H9 (cell line): ENCODE measurements around the gene IDH2. TPM values are rescaled to one million over a fixed set of nuclear protein-coding genes. Genes with fewer than 3 reads are reported as not detected.

Experiments used
- DNase-seq: peaks from one replicate; pipeline ENCODE4 v3.0.0-alpha.2; 2017
- H2AFZ ChIP-seq: one replicate; pipeline ENCODE4 v1.6.1; 2013; ENCODE audit warnings: mild to moderate bottlenecking, low read length, control low read depth, moderate library complexity
- H2AK5ac ChIP-seq: 2 replicates; pipeline ENCODE4 v1.6.1; 2013; ENCODE audit warnings: low read length, control low read depth, mixed read lengths; ENCODE audit not compliant: insufficient read length
- H2BK120ac ChIP-seq: one replicate; pipeline ENCODE4 v1.6.1; 2013; ENCODE audit warnings: low read depth, mild to moderate bottlenecking, low read length, control low read depth, inconsistent platforms; ENCODE audit not compliant: poor library complexity, severe bottlenecking
- H2BK12ac ChIP-seq: 2 replicates; pipeline ENCODE4 v1.6.1; 2013; ENCODE audit warnings: low read length, control low read depth, mixed read lengths, low read depth; ENCODE audit not compliant: insufficient read length
- H2BK15ac ChIP-seq: 2 replicates; pipeline ENCODE4 v1.6.1; 2013; ENCODE audit warnings: low read depth, low read length, control low read depth
- H2BK20ac ChIP-seq: one replicate; pipeline ENCODE4 v1.6.1; 2013; ENCODE audit warnings: low read depth, mild to moderate bottlenecking, low read length, control low read depth, inconsistent platforms; ENCODE audit not compliant: poor library complexity, severe bottlenecking
- H2BK5ac ChIP-seq: 2 replicates; pipeline ENCODE4 v1.6.1; 2013; ENCODE audit warnings: low read length, control low read depth, mixed read lengths; ENCODE audit not compliant: insufficient read length
- H3K14ac ChIP-seq: 2 replicates; pipeline ENCODE4 v1.6.1; 2013; ENCODE audit warnings: low read length, control low read depth; ENCODE audit not compliant: insufficient read depth
- H3K18ac ChIP-seq: 2 replicates; pipeline ENCODE4 v1.6.1; 2013; ENCODE audit warnings: low read depth, mild to moderate bottlenecking, mixed read lengths, low read length, control low read depth; ENCODE audit not compliant: insufficient read length
- H3K23ac ChIP-seq: 2 replicates; pipeline ENCODE4 v1.6.1; 2013; ENCODE audit warnings: low read length, control low read depth, mixed read lengths, low read depth; ENCODE audit not compliant: insufficient read length
- H3K23me2 ChIP-seq: 2 replicates; pipeline ENCODE4 v1.6.1; 2013; ENCODE audit warnings: low read depth, mild to moderate bottlenecking, mixed read lengths, low read length, control low read depth; ENCODE audit not compliant: insufficient read length, poor library complexity, severe bottlenecking
- H3K27ac ChIP-seq: 2 replicates; pipeline ENCODE4 v1.5.1; 2013; ENCODE audit warnings: low read length, control low read depth, mixed read lengths, low read depth; ENCODE audit not compliant: insufficient read length
- H3K27me3 ChIP-seq: 2 replicates; pipeline ENCODE4 v1.6.1; 2013; ENCODE audit warnings: low read length, control low read depth, inconsistent platforms; ENCODE audit not compliant: insufficient read depth
- H3K4ac ChIP-seq: 2 replicates; pipeline ENCODE4 v1.6.1; 2013; ENCODE audit warnings: low read depth, mild to moderate bottlenecking, control low read depth, inconsistent platforms, low read length, moderate library complexity
- H3K4me1 ChIP-seq: 2 replicates; pipeline ENCODE4 v1.6.1; 2013; ENCODE audit warnings: low read length, control low read depth, inconsistent platforms; ENCODE audit not compliant: insufficient read depth
- H3K4me2 ChIP-seq: 2 replicates; pipeline ENCODE4 v1.6.1; 2013; ENCODE audit warnings: low read length, control low read depth, mixed read lengths; ENCODE audit not compliant: insufficient read length, insufficient read depth
- H3K56ac ChIP-seq: 2 replicates; pipeline ENCODE4 v1.6.1; 2013; ENCODE audit warnings: low read depth, mild to moderate bottlenecking, mixed read lengths, low read length, control low read depth; ENCODE audit not compliant: insufficient read length
- H3K79me1 ChIP-seq: 2 replicates; pipeline ENCODE4 v1.6.1; 2013; ENCODE audit warnings: low read depth, mild to moderate bottlenecking, moderate library complexity, low read length, control low read depth, inconsistent platforms; ENCODE audit not compliant: insufficient read depth, poor library complexity, severe bottlenecking
- H3K79me2 ChIP-seq: 2 replicates; pipeline ENCODE4 v1.6.1; 2013; ENCODE audit warnings: low read length, control low read depth, inconsistent platforms; ENCODE audit not compliant: insufficient read depth
- H3K9ac ChIP-seq: 2 replicates; pipeline ENCODE4 v1.6.1; 2013; ENCODE audit warnings: low read length, control low read depth, mixed read lengths; ENCODE audit not compliant: insufficient read length; ENCODE audit errors: extremely low read depth
- H3K9me3 ChIP-seq: one replicate; pipeline ENCODE4 v1.6.1; 2013; ENCODE audit warnings: low read depth, low read length, inconsistent platforms; ENCODE audit not compliant: control insufficient read depth
- H3T11ph ChIP-seq: one replicate; pipeline ENCODE4 v1.6.1; 2013; ENCODE audit warnings: mild to moderate bottlenecking, low read length, control low read depth, inconsistent platforms
- H4K20me1 ChIP-seq: one replicate; pipeline ENCODE4 v1.6.1; 2013; ENCODE audit not compliant: control insufficient read depth, insufficient read length, insufficient read depth
- H4K5ac ChIP-seq: 2 replicates; pipeline ENCODE4 v1.6.1; 2013; ENCODE audit warnings: low read depth, mild to moderate bottlenecking, mixed read lengths, low read length, control low read depth; ENCODE audit not compliant: insufficient read length
- H4K8ac ChIP-seq: replicated peaks from 2 replicates; pipeline ENCODE4 v1.6.1; 2013; ENCODE audit warnings: low read length, control low read depth, mixed read lengths, low read depth; ENCODE audit not compliant: insufficient read length
- H4K91ac ChIP-seq: 2 replicates; pipeline ENCODE4 v1.6.1; 2013; ENCODE audit warnings: low read depth, mild to moderate bottlenecking, moderate library complexity, mixed read lengths, low read length, control low read depth; ENCODE audit not compliant: insufficient read length
- H3K27ac Mint-ChIP-seq, 3 experiments: 2 replicates in 2 of 3; 3 replicates in 1 of 3; pipeline ENCODE4 v1.8.0; 2020 to 2021; ENCODE audit warnings: mixed read lengths in 3 of 3, mild to moderate bottlenecking in 1 of 3, moderate library complexity in 1 of 3
- H3K27me3 Mint-ChIP-seq: 2 replicates; pipeline ENCODE4 v1.8.0; 2021; ENCODE audit warnings: low read depth, mild to moderate bottlenecking, moderate library complexity, mixed read lengths
- H3K36me3 Mint-ChIP-seq, 3 experiments: 2 replicates in 2 of 3; 3 replicates in 1 of 3; pipeline ENCODE4 v1.8.0; 2020 to 2021; ENCODE audit warnings: low read depth in 3 of 3, mixed read lengths in 3 of 3; ENCODE audit not compliant: insufficient read depth in 1 of 3
- H3K4me1 Mint-ChIP-seq, 2 experiments: 2 replicates each; pipeline ENCODE4 v1.8.0; 2020; ENCODE audit warnings: mixed read lengths in 2 of 2
- H3K4me3 Mint-ChIP-seq, 2 experiments: 2 replicates in 1 of 2; 3 replicates in 1 of 2; pipeline ENCODE4 v1.8.0; 2020 to 2021; ENCODE audit warnings: mild to moderate bottlenecking in 2 of 2, mixed read lengths in 2 of 2, moderate library complexity in 1 of 2
- H3K9me3 Mint-ChIP-seq, 2 experiments: 2 replicates in 1 of 2; 3 replicates in 1 of 2; pipeline ENCODE4 v1.8.0; 2020; ENCODE audit warnings: mild to moderate bottlenecking in 2 of 2, mixed read lengths in 2 of 2, moderate library complexity in 1 of 2
- WGBS: extraction: QIAGEN DNeasy Blood & Tissue Kit; methylation state at CpG from one replicate; pipeline ENCODE4 v1.1.7; 2013; ENCODE audit warnings: missing lambda C conversion rate, low lambda C conversion rate, mixed read lengths; ENCODE audit not compliant: insufficient read length; ENCODE audit errors: extremely low coverage; 5-methylcytosine and 5-hydroxymethylcytosine counted together
- total RNA-seq: library from RNA; stranded (reverse); gene quantifications from 2 replicates; pipeline ENCODE4 v1.2.1, GENCODE V29; 2021
- TF ChIP-seq, protein P1 (sequence below): fragments of 200-600 bp; sonication (generic); conservative IDR thresholded peaks from 3 replicates; pipeline ENCODE4 v1.8.0; 2021; ENCODE audit warnings: antibody characterized with exemption, mild to moderate bottlenecking

IDH2 gene
- total RNA-seq, 1 experiment from 2014 or later, result 57.7 TPM

DNA sequence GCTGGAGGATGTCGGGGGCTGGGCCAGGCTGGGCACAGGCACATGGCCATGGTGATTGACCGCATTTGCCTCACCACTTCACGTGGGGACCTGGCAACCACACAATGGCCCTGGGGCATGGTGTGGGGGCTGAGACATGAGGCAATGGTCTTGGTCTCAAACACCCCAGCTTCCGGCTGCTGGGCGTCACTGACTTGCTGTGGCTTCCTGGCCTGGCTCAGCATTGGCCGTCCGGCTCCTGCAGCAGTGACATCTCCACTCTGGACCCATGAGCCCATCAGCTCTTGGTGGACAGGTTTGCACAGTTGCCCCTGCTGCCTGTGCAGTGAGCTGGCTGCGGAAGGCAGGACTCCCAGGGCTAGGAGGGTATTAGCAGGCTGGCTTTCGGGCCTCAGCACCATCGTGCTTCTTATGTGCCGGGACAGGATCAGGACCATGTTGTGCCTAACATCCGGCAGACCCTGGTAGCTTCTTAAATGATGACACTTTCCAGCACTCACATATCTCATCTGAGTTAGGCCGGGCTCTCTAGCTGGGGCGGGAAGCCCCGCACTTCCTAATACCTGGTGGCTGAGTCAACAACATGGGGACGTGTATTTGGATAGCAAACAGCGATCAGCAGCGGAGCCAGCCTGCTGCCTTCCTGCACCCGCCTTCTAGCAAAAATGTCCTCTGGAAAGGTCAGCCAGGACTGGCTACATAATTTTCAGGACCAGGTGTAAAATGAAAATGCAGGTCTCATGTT is 67.0 kb downstream of the IDH2 start:
- Histone ChIP-seq H3K9ac (no peak overlapping the region), H3K27me3 (no peaks in the 10 kb centered on the region), H3T11ph (no peak overlapping the region), H3K23ac (no peak overlapping the region), H3K27ac (no peak overlapping the region), H4K20me1 (no peaks in the 10 kb centered on the region), H3K4me1 (peaks cover 15% of the 10 kb centered on the region; the same call in 1 of the 2 replicates), H2BK12ac (no peak overlapping the region), H4K8ac (no peak overlapping the region), H3K4ac (no peak overlapping the region), H3K9me3 (no peaks in the 10 kb centered on the region), H3K18ac (no peak overlapping the region), H4K5ac (no peak overlapping the region), H3K56ac (no peak overlapping the region), H2AFZ (no peak overlapping the region), H2BK20ac (no peak overlapping the region), H2AK5ac (no peak overlapping the region), H2BK15ac (no peak overlapping the region; the same call in 1 of the 2 replicates), H2BK5ac (no peak overlapping the region), H3K23me2 (no peaks in the 10 kb centered on the region), H3K79me1 (no peaks in the 10 kb centered on the region), H2BK120ac (no peak overlapping the region), H3K14ac (no peak overlapping the region; the same call in 1 of the 2 replicates), H3K79me2 (0 out of 2 replicates have a peak, but pooled peaks cover 2% of the 10 kb centered on the region), H4K91ac (no peak overlapping the region), H3K4me2 (no peak overlapping the region)
- H3K9me3 Mint-ChIP-seq, result no peaks in the 10 kb centered on the region
- H3K27me3 Mint-ChIP-seq, result no peaks in the 10 kb centered on the region; the same call in 1 of the 2 replicates
- DNase-seq, result no peak
- no peak overlapping the region; a peak in 1 of 5 replicates for H3K4me3 Mint-ChIP-seq
- peak overlapping the region in 2 of 3 experiments; percentile 57 to 89; a peak in 3 of 7 replicates for H3K27ac Mint-ChIP-seq
- peaks cover 0 to 2% (median 0%) of the 10 kb centered on the region in 3 experiments; a peak in 2 of 7 replicates for H3K36me3 Mint-ChIP-seq
- no CpG with 5 or more reads among the region's 19 CpGs for WGBS
- TF ChIP-seq, protein P1, sequence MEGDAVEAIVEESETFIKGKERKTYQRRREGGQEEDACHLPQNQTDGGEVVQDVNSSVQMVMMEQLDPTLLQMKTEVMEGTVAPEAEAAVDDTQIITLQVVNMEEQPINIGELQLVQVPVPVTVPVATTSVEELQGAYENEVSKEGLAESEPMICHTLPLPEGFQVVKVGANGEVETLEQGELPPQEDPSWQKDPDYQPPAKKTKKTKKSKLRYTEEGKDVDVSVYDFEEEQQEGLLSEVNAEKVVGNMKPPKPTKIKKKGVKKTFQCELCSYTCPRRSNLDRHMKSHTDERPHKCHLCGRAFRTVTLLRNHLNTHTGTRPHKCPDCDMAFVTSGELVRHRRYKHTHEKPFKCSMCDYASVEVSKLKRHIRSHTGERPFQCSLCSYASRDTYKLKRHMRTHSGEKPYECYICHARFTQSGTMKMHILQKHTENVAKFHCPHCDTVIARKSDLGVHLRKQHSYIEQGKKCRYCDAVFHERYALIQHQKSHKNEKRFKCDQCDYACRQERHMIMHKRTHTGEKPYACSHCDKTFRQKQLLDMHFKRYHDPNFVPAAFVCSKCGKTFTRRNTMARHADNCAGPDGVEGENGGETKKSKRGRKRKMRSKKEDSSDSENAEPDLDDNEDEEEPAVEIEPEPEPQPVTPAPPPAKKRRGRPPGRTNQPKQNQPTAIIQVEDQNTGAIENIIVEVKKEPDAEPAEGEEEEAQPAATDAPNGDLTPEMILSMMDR, result no peak
- H3K4me1 Mint-ChIP-seq, result peaks cover 47 to 57% of the 10 kb centered on the region in 2 experiments
